Measurements from ENCODE around the gene PEX5L.

The PEX5L gene

GRCh38 chr3:179887295-179887943 lies 149.3 kb downstream of the PEX5L start:
- DNase-seq: no peak

- no peak for DNase-seq
Measured at GRCh38 chr3:179885950-179886349, 150.8 kb downstream of the PEX5L start.

- peak; percentile 99 for DNase-seq
Measured at GRCh38 chr3:179884136-179884535, 152.6 kb downstream of the PEX5L start.

DNA sequence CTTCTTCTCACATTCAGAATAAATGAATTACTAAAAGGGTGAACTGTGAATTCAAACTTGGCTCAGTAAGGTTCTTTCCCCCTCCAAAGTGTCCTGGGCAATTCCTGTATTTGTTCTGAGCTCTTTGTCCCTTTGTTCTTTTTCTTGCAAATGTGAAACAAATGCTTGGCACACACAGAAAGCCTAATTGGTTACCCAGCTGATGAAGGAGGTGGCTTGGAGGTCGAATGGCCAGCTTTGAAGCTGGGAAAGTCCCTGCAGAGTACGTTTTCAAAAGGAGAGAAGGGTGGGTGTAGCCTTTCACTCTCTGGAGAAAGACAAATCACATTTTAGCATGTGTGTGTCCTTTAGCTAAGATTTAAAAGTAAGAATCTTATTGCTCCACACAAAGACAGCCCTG lies 154.4 kb downstream of the PEX5L start:
- peak; percentile 35 for DNase-seq

DNA sequence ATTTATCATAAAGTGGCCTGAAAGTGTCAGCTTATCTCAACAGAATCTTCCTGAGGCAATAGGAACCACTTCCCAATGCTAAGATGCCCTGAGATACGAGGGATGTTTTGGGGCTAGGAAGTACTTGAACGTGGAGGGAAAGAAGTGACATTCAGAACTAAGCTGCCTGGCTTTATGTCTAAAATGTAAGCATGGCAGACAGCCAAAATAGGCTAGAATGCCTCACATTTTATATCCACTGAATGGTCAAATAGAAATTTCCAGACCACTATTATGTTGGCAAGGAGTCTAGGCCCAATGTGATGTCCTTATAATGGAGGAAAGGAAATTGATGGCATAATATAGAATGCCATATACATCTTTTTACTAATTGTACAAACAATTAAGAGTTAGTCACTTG lies 154.9 kb downstream of the PEX5L start:
- no peak for DNase-seq

GRCh38 chr3:179880868-179881267 lies 155.9 kb downstream of the PEX5L start:
- DNase-seq: no peak

DNA sequence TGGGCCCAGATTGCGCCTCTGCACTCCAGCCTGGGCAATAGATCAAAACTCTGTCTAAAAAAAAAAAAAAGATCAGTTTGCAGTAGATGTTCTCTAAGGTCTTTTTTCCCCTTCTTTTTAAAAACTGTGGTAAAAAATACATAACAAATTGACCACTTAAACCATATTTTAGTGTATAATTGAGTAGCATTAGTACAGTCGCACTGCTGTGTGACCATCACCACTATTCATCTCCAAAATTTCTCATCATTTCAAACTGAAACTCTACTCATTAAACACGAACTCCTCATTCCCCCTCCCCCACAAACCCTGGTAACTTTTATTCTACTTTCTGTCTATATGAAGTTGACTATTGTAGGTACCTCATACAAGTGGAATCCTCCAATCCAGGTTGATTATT lies 160.3 kb downstream of the PEX5L start:
- no peak for DNase-seq

GRCh38 chr3:179872842-179873241 lies 163.9 kb downstream of the PEX5L start:
- no peak for DNase-seq

DNA sequence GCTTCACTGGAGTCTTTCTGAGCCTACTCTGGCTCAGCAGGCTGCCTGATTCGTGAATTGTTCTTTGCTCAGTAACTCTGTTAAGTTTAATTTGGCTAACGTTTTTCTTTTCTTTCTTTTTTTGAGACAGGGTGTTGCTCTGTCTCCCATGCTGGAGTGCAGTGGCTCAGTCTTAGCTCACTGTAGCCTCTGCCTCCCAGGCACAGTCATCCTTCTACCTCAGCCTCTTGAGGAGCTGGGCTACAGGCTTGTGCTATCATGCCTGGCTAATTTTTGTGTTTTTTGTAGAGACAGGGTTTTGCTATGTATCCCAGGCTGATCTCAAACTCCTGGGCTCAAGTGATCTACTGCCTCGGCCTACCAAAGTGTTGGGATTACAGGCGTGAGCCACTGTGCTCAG lies 165.0 kb downstream of the PEX5L start:
- no peak for DNase-seq

- DNase-seq: peak; percentile 28
Measured at GRCh38 chr3:179868715-179869114, 168.0 kb downstream of the PEX5L start.

GRCh38 chr3:179867961-179868360 lies 168.8 kb downstream of the PEX5L start:
- peak; percentile 44 for DNase-seq

DNA sequence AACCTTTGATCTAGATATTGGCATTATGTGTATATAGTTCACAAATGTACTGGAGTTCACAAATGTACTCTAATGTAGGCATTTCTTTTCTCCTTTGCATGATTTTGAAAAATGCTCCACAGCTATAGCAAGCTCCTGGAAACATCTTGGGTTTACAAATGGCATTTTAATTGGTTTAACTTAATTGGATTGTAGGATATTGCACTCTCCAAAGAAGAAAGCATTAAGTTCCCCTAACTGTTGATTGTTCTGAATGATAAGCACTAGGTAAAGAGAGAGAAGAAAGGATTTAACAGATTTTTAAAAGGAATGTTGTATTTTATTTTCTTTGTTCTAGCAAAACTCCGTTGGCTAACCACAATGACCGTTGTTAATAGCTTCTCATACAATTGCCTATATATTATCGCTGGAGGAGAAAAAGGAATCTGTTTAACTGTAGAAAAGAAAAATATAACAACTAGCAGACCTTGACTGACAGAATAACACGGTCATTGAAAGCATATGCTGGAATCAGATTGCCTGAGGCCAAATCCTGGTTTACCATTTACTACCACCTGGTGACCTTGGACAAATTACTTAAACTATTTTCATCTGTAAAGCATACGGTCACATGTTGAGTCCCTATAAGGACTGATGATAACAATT lies 170.8 kb downstream of the PEX5L start:
- peak; percentile 96 for DNase-seq

- no peak for DNase-seq
Measured at GRCh38 chr3:179861953-179862352, 174.8 kb downstream of the PEX5L start.

DNA sequence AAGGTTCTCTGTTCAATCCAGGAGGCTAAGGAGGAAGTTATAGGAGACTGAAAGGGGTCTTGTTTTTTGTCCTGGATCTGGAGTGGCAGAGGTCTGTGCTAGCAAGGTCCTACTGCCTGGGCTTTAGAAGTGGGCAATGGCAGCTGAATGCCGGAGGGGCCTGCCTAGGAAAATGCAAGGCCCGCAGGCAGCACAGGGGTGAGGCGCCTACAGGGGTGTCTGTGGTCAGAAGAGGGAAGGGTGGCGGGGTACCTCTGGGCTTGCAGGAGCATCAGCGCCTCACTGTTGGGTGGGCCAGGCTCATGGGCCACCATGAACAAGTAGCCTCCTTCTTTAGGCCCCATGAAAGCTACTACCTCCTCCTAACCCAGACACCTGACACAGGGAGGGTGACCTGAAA lies 175.4 kb downstream of the PEX5L start:
- DNase-seq: no peak

GRCh38 chr3:179860275-179861107 lies 176.2 kb downstream of the PEX5L start:
- DNase-seq: no peak

DNA sequence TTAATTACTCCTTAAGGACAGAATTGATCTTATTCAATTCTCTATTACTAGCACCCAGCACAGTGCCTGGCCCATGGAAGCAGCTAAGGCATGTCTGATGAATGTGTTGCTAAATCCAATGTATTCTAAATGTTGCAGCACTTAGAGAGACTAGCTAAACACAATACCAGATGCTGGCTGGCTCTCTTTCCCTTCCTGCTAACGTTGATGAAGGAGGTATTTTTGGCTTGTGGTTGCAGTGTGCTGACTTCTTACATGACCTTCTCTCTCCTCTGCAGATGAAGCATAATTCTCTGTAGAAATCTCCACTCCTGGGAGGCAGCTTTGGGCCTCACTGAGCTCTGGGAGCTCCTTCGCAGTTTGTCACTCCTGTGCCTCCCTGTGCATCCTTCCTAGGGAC lies 183.6 kb downstream of the PEX5L start:
- DNase-seq: no peak

DNA sequence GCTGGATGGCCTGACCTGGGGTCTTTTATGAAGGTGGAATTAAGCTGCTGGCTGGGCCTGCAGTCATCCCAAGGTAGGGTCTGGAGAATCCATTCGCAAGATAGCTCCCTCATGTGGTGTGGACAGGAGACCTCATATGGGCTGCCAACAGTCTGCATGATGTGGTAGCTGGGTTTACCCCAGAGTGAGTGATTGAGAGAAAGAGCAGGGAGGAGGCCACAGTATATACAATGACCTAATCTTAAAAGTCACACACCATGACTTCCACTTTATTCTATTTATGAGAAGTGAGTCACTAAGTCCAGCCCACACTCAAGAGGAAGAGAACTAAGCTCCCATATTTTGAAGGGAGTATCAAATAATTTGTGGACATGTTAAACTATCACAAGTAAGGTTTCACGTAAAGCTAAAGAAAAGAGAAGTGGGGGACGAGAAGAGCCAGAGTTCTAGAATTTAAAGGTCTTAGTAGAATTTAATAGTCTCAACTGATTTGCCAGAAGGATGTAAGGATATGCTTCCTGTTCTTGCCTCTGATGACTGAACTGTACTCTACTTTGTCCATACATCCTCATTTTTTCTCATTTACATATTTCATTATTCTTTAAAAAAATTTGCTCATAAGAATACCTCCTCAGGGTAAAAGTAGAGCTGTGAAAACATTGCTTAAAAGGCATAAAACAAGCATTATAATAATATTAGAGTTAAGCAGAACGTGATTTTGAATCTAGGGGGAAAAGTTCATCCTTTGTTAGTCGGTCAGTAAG lies 184.4 kb downstream of the PEX5L start:
- peak; percentile 42 for DNase-seq

DNA sequence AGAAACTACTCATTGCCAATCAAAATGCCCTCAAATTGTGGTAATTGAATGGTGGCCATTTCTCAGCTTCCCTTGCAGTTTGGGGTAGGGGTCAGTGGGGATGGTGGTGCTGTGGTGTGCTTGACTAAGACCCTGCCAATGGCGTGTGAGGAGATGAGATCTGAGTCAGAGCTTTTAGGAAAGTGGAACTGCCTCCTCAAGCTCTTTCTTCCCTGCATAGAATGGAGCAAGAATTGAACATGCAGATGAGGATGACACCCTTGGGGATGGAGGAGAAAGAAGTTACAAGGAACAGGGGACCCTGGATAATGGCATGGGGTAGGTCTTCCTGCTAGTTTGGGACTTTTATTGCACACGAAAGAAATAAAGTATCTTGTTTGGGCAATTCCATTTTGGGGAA lies 188.0 kb downstream of the PEX5L start:
- no peak for DNase-seq

DNA sequence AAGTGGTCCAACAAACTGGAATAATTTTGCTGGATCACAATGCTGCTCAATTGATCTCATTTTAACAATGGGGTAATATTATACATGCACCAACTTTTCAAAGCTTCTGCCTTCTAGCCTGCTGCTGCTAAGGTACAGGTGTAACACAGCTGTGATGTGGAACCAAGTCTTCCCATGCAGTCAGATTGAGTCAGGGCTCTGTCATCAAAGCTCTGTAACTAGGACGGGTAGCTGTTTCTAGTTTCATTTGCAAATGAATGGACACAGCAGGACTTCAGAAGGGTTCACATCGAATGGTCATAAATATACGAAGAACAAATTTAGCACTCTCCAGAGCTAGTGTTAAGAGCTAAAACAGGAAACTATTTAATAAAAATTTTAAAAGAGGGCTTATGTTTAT lies 194.7 kb downstream of the PEX5L start:
- no peak for DNase-seq

GRCh38 chr3:179840985-179841384 lies 195.8 kb downstream of the PEX5L start:
- DNase-seq: no peak

DNA sequence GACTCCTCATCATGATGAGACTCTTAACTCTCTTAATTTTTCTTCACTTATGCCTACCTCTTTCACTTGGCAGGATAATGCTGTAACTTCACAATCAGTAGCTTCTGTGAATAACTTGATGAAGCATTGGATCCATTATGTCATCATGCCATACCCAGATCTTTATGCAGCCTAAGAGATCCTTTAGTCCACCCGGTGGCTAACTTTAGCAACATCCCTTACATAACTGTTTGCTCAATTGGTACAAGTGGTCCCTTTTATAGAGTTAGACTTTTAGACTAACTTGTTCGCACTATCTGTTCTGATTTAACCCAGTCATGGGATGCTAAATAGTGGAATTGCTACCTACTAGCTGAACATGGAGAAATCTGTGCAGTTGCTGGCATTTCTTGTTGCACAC lies 199.4 kb downstream of the PEX5L start:
- DNase-seq: peak; percentile 60

- DNase-seq: no peak
Measured at GRCh38 chr3:179833294-179833693, 203.4 kb downstream of the PEX5L start.

- no peak for DNase-seq
Measured at GRCh38 chr3:179832333-179832854, 204.3 kb downstream of the PEX5L start.
